Measurements from ENCODE around the gene DIAPH3. TPM values are rescaled to one million over a fixed set of nuclear protein-coding genes. Genes with fewer than 3 reads are reported as not detected.

DIAPH3 gene
- total and polyA plus RNA-seq, 2 of the 4 experiments (the other 2 are of a cell fraction) = 8.9 to 9.3 TPM

- WGBS, 2 experiments (ENCODE audit: extremely low coverage in 2 of 2, insufficient read length in 1 of 2) = no CpG with 5 or more reads among the region's 1 CpG
- Histone ChIP-seq H2BK120ac (ENCODE audit: low read depth, low read length) (no peak overlapping the region), H4K20me1 (ENCODE audit: insufficient read depth, low read length) (no peaks in the 10 kb centered on the region), H3K56ac (ENCODE audit: extremely low read depth, insufficient read depth, low read length) (no peak overlapping the region), H2AK5ac (ENCODE audit: low read depth, low read length) (no peak overlapping the region), H3K9me1 (ENCODE audit: insufficient read depth, low read length) (peaks cover 5% of the 10 kb centered on the region), H4K8ac (ENCODE audit: low read depth in 2 of 2, low read length in 2 of 2) (no peak overlapping the region), H4K5ac (ENCODE audit: low read depth, low read length) (no peak overlapping the region), H3K14ac (replicated peaks; ENCODE audit: low read depth, low read length) (no peak overlapping the region), H3K4ac (ENCODE audit: low read depth, low read length) (no peak overlapping the region), H3K27me3 (ENCODE audit: control insufficient read depth, insufficient read depth, low read length) (no peaks in the 10 kb centered on the region), H3K36me3 (ENCODE audit: control insufficient read depth, insufficient read depth, low read length) (no peaks in the 10 kb centered on the region), H3K4me2 (ENCODE audit: low read depth, low read length) (no peak overlapping the region), H3K4me3 (ENCODE audit: insufficient read depth, low read depth, low read length) (no peak overlapping the region), H3K4me1 (ENCODE audit: control insufficient read depth, insufficient read depth, low read length) (no peaks in the 10 kb centered on the region), H2BK20ac (ENCODE audit: low read depth, low read length) (no peak overlapping the region), H3K27ac (ENCODE audit: insufficient read depth, low read length) (no peak overlapping the region), H3K18ac (ENCODE audit: low read depth, low read length) (no peak overlapping the region), H2AFZ (replicated peaks; ENCODE audit: low read length, poor library complexity) (no peak overlapping the region), H3K9ac (ENCODE audit: low read depth, low read length) (no peak overlapping the region), H3K23ac (ENCODE audit: low read depth, low read length) (no peak overlapping the region), H4K91ac (ENCODE audit: insufficient read depth, low read depth, low read length) (no peak overlapping the region), H3K9me3 (ENCODE audit: control insufficient read depth, insufficient read depth, low read length) (no peaks in the 10 kb centered on the region), H3K79me1 (ENCODE audit: low read depth in 1 of 2, low read length in 2 of 2) (no peaks in the 10 kb centered on the region), H2AK9ac (replicated peaks; ENCODE audit: low read depth, low read length, poor library complexity) (no peak overlapping the region), H2BK15ac (ENCODE audit: low read depth, low read length) (no peak overlapping the region), H2BK5ac (ENCODE audit: low read depth, low read length, poor library complexity, severe bottlenecking) (no peak overlapping the region)
- in situ Hi-C loops (cut with MboI; ENCODE audit: low sequenced_read_pairs) (loop anchor here (5.0 to 25.0 kb wide), 2 partner anchors 287 to 658 kb away; no protein-coding TSS in a partner anchor), dilution Hi-C loops (cut with HindIII; ENCODE audit: low sequenced_read_pairs, unreplicated experiment) (no loop called here), intact Hi-C loops (cut with micrococcal nuclease) (loop anchor here (2.0 kb wide), 1 partner anchor 752 kb away; no protein-coding TSS in a partner anchor)
- no TSS peak for BruUV-seq (replicated peaks)
- DNase-seq (no peak), ATAC-seq (ENCODE audit: low read depth) (no peak)
- CTCF ChIA-PET = interaction anchor here (0.7 to 5.0 kb wide), 7 partner anchors 13 to 690 kb away, joined by 3 to 29 read pairs (median 5); no protein-coding TSS in a partner anchor
- TF ChIP-seq FOS (IDR thresholded peaks at IDR 0.05; ENCODE audit: low read depth, low read length) = no peak
- TF ChIP-seq RFX5 (IDR thresholded peaks at IDR 0.05; ENCODE audit: low read depth, low read length) = no peak
- TF ChIP-seq, protein P1, sequence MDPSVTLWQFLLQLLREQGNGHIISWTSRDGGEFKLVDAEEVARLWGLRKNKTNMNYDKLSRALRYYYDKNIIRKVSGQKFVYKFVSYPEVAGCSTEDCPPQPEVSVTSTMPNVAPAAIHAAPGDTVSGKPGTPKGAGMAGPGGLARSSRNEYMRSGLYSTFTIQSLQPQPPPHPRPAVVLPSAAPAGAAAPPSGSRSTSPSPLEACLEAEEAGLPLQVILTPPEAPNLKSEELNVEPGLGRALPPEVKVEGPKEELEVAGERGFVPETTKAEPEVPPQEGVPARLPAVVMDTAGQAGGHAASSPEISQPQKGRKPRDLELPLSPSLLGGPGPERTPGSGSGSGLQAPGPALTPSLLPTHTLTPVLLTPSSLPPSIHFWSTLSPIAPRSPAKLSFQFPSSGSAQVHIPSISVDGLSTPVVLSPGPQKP (IDR thresholded peaks at IDR 0.05; ENCODE audit: borderline replicate concordance, low read depth, low read length) = no peak
- TF ChIP-seq NFE2L2 (IDR thresholded peaks at IDR 0.05; ENCODE audit: low read depth, low read length) = no peak
- TF ChIP-seq RCOR1 (IDR thresholded peaks at IDR 0.05; ENCODE audit: insufficient replicate concordance, low read length) = no peak
- TF ChIP-seq CTCF (conservative IDR thresholded peaks at IDR 0.05; ENCODE audit: low read depth, low read length) = no peak
- TF ChIP-seq MAZ (IDR thresholded peaks at IDR 0.05; ENCODE audit: borderline replicate concordance, low read depth, low read length) = no peak
- TF ChIP-seq BHLHE40 (IDR thresholded peaks at IDR 0.05; ENCODE audit: low read depth, low read length) = no peak
- TF ChIP-seq SMC3 (IDR thresholded peaks at IDR 0.05; ENCODE audit: low read depth, low read length) = no peak
- no peak for TF ChIP-seq MXI1 (IDR thresholded peaks at IDR 0.05; ENCODE audit: borderline replicate concordance, low read depth, low read length)
- TF ChIP-seq USF2 (IDR thresholded peaks at IDR 0.05; ENCODE audit: low read depth, low read length) = no peak
- no peak for TF ChIP-seq RAD21 (IDR thresholded peaks at IDR 0.05; ENCODE audit: low read length)
- no peak for TF ChIP-seq MAFK (IDR thresholded peaks at IDR 0.05; ENCODE audit: low read depth, low read length)
- no peak for TF ChIP-seq POLR2A (IDR thresholded peaks at IDR 0.05; ENCODE audit: low read depth, low read length)
- no peak for TF ChIP-seq CEBPB (IDR thresholded peaks at IDR 0.05; ENCODE audit: low read depth, low read length)
- no peak for TF ChIP-seq CHD1 (IDR thresholded peaks at IDR 0.05; ENCODE audit: low read depth, low read length)
- POLR2A ChIA-PET (ENCODE audit: unreplicated experiment) = no interaction called here
Measured at GRCh38 chr13:59679254-59679653, 484.5 kb downstream of the DIAPH3 start.
